C4-2B (cell line): ENCODE results near the gene ZNF275.
"Not testable (repeated sequence)": the region's sequence is repeated elsewhere in the genome, so short reads cannot be mapped to it uniquely, and the experiment has no call there.

Experiments
- H3K27ac ChIP-seq: fragments of 450-650 bp; 2 replicates; pipeline ENCODE4 v1.5.1; 2017
- ZFX ChIP-seq: fragments of 450-650 bp; IDR thresholded peaks from 2 replicates; pipeline ENCODE4 v1.6.1; 2017
- TF ChIP-seq, protein P1 (sequence below): fragments of 450-650 bp; conservative IDR thresholded peaks from 2 replicates; pipeline ENCODE4 v1.5.1; 2017; ENCODE audit warnings: mild to moderate bottlenecking

The ZNF275 gene

DNA sequence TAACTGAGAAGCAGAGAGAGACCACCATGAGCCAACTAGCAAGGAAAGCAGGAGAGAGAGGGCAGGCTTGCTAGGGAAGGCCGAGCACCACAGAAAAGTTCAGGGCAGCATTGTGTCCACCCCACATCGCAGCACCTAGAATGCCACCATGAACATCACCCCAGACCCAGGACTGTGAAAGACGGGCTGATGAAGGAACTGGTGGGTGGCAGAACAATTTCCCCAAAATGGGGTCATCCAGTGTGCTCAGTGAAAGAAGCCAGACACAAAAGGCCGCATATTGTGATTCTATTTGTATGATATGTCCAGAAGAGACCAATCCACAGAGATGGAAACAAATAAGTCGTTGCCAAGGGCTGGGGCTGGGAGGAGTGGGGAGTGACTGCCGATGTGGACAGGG lies 50.4 kb downstream of the ZNF275 start:
- TF ChIP-seq ZFX, result no peak
- TF ChIP-seq, protein P1, sequence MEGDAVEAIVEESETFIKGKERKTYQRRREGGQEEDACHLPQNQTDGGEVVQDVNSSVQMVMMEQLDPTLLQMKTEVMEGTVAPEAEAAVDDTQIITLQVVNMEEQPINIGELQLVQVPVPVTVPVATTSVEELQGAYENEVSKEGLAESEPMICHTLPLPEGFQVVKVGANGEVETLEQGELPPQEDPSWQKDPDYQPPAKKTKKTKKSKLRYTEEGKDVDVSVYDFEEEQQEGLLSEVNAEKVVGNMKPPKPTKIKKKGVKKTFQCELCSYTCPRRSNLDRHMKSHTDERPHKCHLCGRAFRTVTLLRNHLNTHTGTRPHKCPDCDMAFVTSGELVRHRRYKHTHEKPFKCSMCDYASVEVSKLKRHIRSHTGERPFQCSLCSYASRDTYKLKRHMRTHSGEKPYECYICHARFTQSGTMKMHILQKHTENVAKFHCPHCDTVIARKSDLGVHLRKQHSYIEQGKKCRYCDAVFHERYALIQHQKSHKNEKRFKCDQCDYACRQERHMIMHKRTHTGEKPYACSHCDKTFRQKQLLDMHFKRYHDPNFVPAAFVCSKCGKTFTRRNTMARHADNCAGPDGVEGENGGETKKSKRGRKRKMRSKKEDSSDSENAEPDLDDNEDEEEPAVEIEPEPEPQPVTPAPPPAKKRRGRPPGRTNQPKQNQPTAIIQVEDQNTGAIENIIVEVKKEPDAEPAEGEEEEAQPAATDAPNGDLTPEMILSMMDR, result no peak
- H3K27ac ChIP-seq, result no peak overlapping the region

- not testable (repeated sequence) for H3K27ac ChIP-seq
Observed at GRCh38 chrX:153384973-153385372, 51.0 kb downstream of the ZNF275 start.

GRCh38 chrX:153386097-153386496 lies 52.1 kb downstream of the ZNF275 start:
- no peak overlapping the region for H3K27ac ChIP-seq
- TF ChIP-seq, protein P1, result no peak
- no peak for TF ChIP-seq ZFX

DNA sequence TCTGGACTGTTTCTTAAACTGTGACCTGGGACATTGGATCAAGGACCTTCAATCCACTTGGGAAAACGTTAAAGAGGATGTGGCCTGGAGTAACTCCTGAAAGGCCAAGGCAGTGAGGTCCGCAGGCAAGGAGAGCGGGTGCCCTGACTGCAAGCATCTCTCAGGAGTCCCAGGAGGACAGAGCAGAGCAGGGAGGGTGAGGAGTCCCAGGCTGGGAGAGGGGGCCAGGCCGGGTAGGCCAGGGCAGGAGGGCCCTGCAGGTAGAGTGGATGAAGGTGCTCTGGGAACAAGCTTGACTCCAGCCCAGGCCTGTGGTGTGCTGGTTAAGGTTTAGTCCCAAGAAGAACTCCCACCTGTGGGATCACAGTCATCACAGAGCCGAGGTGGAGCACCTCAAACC lies 53.4 kb downstream of the ZNF275 start:
- TF ChIP-seq, protein P1, result no peak
- no peak for TF ChIP-seq ZFX
- no peak overlapping the region for H3K27ac ChIP-seq

DNA sequence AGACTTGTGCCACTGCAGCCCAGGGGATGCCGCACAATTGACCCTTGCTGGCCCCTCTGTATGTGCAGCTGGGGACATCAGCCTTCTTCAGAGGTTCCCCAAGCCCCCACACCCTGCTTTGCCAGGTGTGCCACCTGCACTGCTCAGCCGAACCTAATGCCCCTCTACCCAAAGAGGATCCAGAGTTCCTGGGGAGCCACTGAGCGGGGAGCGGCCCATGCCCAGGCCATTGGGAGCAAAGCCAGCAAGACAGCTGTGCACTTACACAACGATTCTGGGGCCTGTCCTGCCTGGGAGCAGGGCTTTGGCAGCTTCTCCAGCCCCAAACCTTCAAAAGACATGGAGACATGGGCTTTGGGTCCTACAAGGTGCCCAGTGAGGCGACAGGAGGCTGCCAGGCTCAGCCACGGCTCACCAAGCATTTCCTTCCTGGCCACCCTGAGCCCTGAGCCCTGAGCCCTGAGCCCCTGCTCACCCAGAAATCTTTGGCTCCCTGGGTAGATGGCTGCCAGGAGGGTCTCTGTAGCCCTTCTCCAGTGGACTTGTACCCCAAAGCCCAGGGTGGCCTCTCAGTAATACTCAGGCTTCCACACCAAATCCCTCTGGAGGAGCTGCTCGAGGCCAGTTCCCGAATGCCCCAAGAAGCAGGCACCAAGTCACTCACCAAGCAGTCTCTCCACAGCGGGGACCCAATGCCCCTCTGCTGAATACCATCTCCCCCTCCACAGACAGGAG lies 54.2 kb downstream of the ZNF275 start:
- TF ChIP-seq, protein P1, result no peak
- no peak overlapping the region for H3K27ac ChIP-seq

- TF ChIP-seq ZFX, result no peak
- TF ChIP-seq, protein P1, result no peak
- no peak overlapping the region for H3K27ac ChIP-seq
Observed at GRCh38 chrX:153388722-153389459, 54.9 kb downstream of the ZNF275 start.

DNA sequence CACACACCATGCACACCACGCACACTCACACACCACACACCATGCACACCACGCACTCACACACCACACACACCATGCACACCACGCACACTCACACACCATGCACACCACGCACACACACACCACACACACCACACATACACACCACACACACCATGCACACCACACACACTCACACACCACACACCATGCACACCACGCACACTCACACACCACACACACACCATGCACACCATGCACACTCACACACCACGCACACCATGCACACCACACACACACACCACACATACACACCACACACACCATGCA lies 55.5 kb downstream of the ZNF275 start:
- not testable (repeated sequence) for H3K27ac ChIP-seq

- no peak overlapping the region for H3K27ac ChIP-seq
- TF ChIP-seq, protein P1, result no peak
- TF ChIP-seq ZFX, result no peak
Observed at GRCh38 chrX:153392642-153393321, 58.8 kb downstream of the ZNF275 start.
